NK-92 treated with Interleukin-12 subunit alpha and Interleukin-12 subunit beta, amount 100 ng/mL, for 24 hours (cell line): ENCODE results near the gene CYS1.
"Not testable (repeated sequence)": the region's sequence is repeated elsewhere in the genome, so short reads cannot be mapped to it uniquely, and the experiment has no call there.

Experiments used
- DNase-seq: peaks from one replicate; lab custom pipeline; 2025; lab: John Stamatoyannopoulos, UW

CYS1 gene

DNA sequence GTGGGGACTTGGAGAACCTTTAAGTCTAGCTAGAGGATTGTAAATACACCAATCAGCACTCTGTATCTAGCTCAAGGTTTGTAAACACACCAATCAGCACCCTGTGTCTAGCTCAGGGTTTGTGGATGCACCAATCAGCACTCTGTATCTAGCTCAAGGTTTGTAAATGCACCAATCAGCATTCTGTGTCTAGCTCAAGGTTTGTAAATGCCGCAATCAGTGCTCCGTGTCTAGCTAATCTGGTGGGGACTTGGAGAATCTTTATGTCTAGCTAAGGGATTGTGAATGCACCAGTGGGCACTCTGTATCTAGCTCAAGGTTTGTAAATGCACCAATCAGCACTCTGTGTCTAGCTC, 11.7 kb upstream of the CYS1 start:
- not testable (repeated sequence) for DNase-seq

DNA sequence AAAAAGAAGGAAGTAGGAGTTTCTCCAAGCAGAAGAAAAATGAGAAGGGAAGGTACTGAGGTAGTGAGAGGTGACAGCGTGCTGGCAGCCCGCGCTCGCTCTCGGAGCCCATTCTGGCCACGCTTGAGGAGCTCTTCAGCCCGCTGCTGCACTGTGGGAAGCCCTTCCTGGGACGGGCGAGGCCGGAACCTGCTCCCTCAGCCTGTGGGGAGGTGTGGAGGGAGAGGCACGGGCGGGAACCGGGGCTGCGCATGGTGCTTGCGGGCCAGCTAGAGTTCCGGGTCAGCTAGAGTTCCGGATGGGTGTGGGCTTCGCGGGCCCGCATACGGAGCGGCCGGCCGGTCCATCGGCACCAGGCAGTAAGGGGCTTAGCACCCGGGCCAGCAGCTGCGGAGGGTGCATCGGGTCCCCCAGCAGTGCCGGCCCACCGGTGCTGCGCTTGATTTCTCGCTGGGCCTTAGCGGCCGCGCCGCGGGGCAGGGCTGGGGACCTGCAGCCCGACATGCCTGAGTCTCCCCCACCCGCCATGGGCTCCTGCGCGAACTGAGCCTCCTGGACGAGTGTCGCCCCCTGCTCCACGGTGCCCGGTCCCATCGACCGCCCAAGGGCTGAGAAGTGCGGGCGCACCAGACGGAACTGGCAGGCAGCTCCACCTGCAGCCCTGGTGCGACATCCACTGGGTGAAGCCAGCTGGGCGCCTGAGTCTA, 11.1 kb upstream of the CYS1 start:
- no peak for DNase-seq

DNA sequence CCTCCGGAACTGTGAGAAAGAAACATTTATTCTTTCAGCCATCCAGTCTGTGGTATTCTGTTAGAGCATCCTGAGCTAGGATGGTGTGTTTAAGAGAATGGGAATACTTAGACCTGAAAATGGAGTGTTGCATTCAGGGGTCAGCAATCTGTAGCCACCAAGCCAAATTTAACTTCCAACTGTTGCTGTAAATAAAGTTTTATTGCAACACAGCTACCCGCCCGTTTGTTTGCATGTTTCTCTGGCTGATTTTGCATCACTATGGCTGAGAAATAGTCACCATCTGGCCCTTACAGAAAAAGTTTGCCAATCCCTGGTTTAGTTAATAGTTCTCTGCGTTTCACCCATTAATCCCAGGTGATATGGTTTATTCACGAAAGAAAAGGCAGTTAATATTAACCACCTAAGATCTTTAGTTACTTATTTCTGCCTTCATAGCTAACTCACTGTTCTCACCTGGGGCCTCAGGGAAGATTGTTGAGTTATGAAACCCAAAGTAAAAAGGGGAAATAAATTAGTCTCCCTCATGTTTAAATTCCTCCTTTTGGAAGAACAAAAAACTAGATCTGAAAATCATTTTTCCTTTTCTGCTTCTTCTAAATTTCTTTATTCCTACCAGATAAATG, 9.5 kb upstream of the CYS1 start:
- DNase-seq = no peak

- no peak for DNase-seq
These were observed 7.1 kb upstream of the CYS1 start for GRCh38 chr2:10087360-10087759.

GRCh38 chr2:10086950-10087349, 6.7 kb upstream of the CYS1 start:
- no peak for DNase-seq

- no peak for DNase-seq
These were observed 5.5 kb upstream of the CYS1 start for GRCh38 chr2:10085668-10086059.

- no peak for DNase-seq
These were observed 4.9 kb upstream of the CYS1 start for GRCh38 chr2:10085043-10085667.

DNA sequence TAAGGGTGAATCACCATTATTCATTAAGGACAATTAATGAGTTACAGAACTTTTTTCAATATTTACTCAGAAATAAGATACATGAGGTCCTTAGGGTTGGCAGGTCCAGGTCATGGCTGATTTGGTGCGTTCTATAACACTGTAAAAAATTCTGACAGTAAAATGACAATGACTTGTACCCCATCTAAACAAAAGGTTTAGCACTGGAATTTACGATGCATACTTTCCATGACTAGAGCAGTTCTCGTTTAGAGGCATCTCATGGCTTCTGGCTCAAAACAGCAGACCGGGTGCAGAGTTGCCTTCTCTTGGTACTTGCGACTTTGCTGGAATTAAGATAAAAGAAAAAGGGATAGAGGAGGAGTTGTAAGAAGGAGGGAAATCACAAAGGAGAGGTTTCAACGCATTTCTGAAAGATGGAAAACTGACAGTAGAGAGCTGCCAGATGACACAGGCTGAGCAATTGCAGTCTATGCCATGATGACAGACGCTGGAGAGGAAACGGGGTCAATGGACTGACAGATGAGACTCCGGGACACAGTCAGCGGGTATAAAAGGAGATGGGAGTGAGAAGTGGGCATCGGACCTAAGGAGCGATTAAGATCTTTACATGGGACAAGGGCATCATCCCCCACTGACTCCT, 4.1 kb upstream of the CYS1 start:
- no peak for DNase-seq

GRCh38 chr2:10083692-10084211, 3.5 kb upstream of the CYS1 start:
- no peak for DNase-seq

GRCh38 chr2:10083046-10083445, 2.8 kb upstream of the CYS1 start:
- DNase-seq = no peak

GRCh38 chr2:10080536-10081304, 509 bp upstream of the CYS1 start:
- DNase-seq = no peak

DNA sequence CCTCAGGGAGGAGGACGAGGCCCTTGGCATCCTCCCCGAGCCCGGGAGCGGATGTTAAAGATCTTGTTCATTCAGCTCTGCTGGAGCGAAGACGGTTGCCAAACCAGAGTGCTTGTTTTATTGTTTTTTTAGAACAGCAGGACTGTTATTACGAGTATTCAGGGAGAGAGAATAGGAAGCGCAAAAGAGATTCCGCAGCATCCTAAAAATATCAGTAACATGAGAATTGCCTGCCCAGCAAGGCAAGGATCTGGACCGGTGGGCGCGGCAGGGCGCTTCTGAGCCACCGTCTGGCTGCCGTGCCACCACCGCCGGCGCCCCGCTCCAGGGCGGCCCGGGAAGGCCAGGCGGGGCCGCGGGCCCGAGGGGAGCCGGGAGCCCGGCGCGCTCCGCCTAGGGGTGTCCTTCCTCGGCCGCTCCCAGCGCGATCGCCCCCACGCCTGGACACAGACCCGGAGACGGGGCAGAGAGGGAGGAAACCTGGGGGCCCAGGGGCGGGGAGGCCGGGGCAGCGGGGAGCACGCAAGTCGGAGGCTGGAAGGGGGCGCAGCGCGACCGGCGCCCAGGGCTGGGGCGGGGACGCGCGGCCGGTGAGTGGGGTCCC, 843 bp downstream of the CYS1 start:
- DNase-seq = no peak

DNA sequence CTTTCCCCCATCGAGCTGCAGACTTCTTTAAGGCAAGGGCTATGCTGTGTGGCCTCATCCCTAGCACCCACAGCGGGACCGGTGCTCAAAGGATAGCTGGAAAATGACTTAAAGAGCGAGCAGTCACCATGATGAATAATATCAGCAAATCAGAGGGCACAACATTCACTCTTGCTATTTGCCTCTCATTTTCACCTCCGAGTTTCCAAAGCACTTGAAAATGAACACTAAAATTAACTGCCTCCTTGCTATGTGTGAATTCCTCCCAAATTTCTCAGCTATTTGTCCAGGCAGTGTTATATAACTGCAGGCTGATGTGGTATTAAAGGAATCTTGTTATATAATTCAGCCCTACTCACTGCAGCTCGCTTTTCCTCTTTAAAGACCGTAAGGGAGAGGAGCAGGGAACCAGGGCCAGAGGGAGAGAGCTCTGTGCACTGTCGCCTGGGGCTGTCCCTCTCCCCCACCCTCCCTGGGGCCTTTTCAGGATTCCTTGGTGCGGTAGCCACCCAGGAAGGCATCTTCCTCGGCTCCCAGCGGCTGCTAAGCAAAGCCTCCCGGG, 1.4 kb downstream of the CYS1 start:
- DNase-seq = no peak

GRCh38 chr2:10078001-10078400, 2.2 kb downstream of the CYS1 start:
- no peak for DNase-seq

GRCh38 chr2:10076988-10077527, 3.2 kb downstream of the CYS1 start:
- no peak for DNase-seq

DNA sequence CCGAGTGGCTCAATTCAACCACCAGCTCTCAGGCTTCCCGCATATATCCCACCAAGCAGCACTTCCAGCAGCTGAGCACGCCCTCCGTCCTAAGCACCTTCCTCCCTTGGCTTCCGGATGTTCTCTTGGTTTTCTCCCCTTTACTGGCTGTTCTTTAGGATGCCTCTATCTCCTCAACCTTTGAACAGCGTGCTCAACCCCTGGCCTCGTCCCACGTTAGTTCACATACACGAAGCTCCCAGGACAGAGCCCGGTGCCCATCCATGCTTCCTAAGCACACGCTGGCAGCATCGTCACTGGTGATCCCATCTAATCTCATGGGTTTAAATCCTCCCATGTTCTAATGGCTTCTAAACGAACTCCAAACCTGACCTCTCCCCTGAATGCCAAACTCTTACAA, 3.7 kb downstream of the CYS1 start:
- no peak for DNase-seq

- no peak for DNase-seq
These were observed 4.5 kb downstream of the CYS1 start for GRCh38 chr2:10075571-10076209.

DNA sequence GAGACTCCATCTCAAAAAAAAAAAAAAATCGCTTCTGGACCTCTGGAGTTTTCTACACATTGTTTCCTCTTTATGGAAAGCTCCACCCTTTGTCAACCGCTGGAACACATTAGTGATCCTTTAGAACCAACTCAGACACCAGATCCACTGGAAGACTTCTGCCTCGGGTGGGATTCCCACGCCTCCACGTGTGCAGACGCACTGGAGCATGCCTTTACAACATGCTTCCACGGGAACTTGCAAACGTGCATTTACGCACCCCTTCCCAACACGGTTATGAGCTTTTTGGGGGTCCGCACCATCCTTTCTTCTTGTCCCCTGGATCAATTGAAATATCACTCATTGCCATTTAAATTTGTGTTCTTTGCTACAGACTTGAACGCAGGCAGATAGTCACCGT, 5.1 kb downstream of the CYS1 start:
- no peak for DNase-seq

DNA sequence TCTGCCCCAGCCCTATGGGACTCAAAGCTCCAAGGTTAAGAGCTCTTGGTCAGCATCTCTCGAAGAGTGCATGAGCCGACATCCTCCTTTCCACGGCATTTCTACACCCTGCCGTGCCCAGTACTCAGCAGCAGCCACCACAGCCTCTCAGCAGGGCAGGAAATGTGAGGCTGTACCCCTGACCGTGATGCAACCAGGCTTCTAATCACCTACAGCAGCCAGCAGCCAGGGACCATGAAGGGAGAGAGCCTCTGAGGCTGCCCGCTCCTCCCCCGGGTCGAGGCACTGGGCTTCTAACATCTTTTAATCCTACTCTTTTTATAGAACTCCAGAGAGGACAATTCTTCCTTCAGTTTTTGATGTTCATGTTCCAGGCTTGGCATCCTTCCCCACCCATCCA, 6.5 kb downstream of the CYS1 start:
- DNase-seq = no peak

DNA sequence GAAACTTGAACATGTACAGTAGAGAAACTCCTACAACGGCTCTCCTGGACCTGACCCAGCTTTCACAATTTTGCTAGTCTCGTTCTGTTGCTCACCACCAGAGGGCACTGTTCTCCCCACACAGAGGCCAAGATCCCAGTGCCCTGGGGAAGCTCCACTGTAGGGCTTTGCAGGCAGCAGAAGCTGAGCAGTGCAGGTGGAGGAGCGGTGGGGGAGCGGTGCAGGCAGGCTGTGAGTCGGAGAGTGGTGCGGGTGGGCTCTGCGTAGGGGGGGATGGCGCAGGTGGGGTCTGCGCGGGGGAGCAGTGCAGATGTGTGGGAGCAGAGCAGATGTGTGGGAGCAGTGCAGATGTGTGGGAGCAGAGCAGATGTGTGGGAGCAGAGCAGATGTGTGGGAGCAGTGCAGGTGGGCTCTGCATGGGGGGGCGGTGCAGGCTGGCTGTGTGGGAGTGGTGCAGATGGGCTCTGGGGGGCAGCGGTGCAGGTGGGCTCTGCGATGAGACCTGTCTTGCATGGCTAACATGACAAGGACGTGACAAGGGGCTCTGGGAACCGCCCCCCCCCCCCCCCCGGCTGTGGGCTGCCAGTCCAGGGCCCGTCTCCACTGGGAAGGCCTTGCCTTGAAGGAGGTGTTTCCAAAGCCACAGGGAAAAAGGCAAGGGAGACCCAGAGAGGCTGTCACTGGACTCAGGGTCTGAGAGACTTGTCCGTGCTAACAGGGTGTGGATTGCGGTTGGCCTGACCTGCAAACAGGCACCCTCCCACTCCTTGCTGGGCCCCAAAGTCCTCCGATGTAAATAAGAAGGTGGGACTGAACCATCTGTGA, 7.3 kb downstream of the CYS1 start:
- DNase-seq = peak; percentile 45
